Midbrain (tissue), 1 donor: ENCODE data around the gene PEDS1.
"Not testable (repeated sequence)": the region's sequence is repeated elsewhere in the genome, so short reads cannot be mapped to it uniquely, and the experiment has no call there.

Source experiments
- DNase-seq: peaks from one replicate; lab custom pipeline; 2025; lab: John Stamatoyannopoulos, UW

The PEDS1 gene

DNA sequence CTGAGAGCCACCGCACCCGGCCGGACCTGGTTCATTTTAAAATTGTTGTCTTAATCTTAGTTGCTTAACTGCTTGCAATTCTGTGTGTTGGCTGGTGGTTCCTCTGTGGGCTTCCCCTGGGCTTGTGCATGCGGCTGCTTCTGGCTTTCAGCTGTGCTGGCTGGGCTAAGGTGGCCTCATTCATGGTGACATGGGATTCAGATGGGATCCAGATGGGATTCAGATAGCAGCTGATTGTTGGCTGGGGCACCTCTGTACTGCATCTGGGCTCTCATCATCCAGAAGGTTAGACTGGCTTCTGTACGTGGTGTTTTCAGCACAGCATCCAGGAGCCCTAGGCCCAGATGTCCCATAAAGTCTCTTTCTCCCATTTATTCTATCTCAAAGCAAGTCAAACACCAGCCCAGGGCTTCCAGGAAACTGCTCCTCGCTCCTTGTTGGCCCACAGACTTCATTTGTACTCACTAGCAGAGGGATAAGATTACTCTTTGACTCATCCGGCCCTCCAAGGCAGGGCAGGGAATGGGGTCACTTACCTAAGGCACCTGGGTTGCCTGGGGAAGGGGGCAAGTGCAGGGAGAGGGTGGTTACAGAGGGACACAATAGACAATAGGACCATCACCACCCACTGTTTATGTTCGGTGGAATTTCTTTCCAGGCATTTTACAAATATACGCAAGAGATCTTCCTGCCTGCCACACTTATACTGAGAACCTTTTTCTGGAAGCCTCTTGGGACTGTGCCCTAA, 10.2 kb upstream of the PEDS1 start:
- DNase-seq: no peak

DNA sequence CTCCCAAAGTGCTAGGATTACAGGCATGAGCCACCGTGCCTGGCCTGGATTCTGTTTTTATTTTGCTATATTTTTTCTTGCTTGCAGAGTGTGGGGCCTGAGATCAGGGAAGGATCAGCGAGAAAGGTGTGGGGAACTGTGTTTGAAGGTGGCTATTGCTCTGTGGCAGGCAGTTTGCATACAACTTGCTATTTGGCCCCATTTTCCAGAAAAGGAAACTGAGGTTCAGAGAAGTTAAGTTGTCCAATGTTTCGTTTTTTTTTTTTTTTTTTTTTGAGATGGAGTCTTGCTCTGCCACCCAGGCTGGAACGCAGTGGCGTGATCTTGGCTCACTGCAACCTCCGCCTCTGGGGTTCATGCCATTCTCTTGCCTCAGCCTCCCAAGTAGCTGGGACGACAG, 8.0 kb upstream of the PEDS1 start:
- not testable (repeated sequence) for DNase-seq

DNA sequence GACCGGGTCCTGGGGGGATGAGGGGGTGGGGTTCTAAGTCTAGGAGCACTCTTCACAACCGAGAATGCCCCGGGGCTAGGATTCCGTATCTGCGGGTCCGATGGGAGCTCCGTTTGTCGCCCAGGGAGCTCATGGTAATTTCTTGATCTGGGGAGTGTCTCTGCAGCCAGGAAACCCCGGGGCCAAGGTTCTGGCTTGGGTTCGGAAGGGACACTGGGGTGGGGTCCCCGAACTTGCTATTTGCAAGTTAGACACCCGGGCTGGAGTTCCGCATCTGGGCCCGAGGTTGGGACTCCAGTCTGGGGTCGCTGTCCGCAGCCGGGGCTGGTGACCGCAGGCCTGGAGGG, 397 bp downstream of the PEDS1 start:
- no peak for DNase-seq

DNA sequence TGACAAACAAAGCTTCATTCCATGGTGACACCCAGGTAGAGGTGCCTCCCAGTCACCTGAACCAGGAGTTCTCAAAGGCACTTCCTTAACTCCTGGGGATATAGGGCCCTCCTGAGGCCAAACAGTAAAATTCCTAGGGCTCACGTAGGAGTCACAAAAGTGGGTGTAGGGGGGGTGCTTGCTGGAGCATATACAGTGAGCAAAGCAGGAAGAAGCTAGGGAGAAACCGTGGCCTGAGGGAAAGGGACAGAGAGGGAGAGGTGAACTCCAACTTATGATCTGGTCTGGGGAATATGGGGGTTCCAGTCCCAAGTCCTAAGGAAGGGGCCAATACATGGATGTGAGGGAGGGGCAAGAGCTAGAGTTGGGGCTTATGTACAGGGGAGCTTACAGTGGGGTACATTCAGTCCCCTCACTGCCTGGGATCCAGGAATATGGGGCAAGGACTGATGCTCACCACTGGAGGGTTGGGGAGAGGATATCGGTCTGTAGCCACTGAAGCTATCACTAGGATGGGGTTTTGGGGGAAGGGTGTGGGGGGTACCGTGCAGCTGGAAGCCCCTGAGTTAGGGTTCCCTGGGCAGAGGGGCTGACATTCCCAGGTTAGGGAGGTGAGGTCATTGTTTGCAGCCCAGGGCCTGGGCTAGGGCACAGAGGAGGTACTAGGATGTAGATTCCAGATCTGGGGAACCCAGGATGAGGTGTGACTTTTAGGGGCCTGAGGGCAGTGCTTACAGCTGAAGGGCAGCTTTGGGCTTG, 950 bp downstream of the PEDS1 start:
- DNase-seq: no peak

DNA sequence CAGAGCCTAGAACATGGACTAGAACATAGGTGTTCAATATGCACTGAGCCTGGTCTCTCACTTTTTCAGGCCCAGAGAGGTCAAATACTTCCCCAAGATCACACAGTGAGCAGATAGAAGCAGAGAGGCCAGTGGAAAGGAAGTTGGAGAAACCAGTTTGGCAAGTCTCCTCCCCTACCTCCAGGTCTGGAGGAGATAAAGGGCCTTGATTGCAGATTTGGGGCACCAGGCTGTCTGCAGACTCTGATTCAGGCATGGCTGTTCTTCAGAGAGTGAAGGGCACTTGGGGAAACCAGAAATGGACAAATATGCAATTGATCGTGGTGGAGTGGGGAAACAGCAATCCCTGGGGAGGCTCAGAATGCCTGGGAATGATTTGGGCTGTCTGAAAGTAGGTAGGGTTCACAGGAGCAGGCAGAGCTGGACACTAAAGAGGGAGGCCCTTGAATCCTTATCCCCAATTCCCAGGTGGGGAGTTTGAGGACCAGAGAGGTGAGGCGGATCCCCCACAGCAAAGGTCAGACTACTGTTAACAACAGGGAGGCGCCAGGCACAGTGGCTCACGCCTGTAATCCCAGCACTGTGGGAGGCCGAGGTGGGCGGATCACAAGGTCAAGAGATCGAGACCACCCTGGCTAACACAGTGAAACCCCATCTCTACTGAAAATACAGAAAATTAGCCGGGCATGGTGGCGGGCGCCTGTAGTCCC, 2.3 kb downstream of the PEDS1 start:
- DNase-seq: no peak

DNA sequence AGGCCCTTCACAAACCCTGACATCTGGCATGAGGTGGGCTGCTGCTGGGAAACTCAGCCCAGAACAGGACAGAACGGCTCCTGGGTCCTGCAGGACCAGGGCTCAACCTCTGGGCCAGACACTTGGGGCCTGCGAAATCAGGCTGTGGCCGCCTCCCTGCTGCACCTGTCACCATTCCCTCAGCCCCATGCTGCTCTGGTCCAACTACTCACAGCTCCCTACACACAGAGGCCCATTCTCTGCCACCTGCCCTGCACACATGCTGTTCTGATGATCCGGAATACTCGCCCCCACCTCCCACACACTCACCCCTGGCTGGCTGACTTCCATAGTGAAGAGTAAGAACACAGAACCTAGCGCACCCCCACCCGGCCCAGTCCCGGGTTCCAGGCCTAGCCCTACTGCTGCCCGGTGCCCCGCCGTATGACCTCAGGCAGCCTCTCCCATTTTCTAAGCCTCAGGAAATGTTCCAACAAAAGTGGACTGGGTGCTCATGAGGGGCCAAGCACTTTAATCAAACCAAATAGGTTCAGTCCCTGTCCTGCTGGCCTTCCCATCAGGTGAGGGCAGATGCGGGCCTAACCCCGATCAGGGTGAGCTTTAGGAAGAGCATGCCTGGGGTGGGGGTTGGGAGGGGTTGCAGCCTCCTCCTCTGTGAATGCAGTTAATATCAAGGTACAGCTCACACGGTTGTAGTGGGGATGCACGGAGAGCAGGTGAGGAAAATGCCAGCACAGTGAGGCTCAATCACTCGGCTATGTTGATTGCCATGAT, 3.9 kb downstream of the PEDS1 start:
- DNase-seq: no peak

DNA sequence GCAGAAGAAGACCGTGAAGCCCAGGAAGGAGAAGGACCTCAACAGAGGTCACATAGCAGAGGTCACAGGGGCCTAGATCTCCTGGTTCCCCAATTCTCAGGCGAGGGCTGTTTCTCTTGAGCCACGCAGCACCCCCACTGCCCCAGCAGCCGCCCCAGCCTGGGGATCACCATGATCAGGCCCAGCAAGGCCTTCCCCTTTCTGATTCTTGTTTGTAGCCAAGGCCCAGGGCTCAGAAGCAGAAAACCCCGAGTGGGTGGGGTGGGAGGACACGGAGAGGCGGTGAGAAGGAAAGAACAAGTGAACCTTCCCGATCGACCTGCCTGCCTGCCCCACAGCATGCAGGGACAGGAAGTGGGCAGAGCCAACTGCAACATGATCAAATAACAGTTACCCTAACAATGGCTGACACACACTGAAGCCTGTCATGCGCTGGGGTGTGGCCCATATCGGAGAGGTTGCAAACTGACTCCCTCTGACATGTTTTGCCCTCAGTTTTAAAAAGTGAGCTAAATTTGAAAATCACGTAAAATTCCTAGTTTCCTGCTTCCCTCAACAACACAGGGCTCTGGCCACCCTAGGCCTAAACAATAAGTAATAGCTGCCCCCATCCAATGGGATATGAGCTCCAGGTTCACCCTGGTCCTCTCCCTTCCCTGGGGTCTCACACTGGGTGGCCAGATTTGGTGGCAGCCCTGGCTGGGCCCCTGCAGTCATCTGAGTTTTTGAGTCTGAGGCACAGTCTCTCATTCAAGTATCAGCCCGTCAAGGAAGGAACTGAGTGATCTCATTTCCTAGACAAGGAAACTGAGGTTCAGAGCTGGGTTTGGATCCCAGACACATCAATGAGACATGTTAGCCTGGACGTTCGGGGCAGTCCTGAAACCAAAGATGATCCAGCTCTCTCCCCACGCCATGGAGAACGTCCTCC, 6.5 kb downstream of the PEDS1 start:
- DNase-seq: no peak

DNA sequence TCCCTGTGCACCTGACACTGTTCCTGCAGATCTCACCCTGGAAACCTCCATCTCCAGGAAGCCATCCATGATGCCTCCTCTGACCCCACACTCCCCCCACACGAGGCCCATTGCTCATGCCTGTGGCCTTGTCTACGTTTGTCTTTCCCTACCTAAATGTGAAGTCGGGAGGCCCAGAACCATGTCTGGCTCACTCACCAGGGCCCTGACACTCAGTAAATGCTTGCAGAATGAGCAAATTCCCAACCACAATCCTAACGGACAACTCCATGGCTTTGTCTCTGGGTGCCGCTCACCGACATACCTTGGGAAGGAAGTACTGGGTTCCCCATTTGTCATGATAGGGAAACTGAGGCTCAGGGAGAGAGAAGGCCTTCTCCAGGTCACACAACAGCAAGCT, 7.3 kb downstream of the PEDS1 start:
- DNase-seq: no peak

DNA sequence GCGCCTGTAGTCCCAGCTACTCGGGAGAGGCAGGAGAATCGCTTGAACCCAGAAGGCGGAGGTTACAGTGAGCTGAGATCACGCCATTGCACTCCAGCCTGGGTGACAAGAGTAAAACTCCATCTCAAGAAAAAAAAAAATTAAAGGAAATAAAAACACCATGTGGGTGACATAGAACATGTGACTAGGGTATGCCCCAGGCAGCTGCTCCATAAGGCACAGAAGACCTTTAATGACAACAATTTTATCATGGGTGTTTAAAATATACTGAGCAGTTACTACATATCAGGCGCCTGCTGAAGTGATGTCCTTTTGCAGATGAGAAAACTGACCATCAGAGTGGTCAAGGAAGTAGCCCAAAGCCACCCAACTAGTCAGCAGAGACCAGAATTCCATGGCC, 8.0 kb downstream of the PEDS1 start:
- DNase-seq: no peak

DNA sequence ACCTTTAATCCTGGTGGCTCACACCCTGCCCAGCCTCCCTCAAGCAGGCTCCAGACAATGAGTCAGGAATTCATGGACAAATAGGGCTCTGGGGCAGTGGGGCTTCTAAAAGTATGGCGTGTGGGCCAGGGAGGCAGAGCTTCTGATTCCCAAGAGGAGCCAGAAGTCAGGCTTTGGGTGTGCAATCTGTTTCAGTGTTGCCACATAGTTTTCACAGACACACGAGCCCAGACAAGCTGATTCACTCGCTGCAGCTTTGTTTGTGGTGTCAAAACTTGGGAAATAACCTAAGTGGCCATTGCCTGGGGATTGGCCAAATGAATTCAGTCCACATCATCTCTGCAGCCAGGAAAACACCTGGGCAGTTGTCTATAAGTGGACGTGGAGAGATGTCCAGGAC, 9.2 kb downstream of the PEDS1 start:
- DNase-seq: no peak

DNA sequence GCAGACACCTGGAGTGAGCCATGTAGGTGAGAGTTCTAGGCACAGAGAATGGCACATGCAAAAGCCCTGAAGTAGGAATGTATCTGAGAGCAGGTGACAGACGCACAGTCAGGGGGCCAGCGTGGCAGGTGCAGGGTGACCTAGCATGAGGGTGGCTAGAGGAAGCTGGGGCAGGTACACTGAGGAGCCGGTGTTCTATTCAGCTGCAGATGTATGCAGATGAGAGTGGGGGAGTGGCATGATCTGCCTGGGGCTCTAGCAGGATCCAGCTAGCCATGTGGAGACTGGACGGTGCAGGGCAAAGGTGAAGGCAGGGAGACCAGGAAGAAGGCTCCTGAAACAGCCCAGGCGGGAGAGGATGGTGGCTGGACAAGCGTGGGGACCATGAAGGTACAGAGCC, 10.7 kb downstream of the PEDS1 start:
- DNase-seq: no peak

DNA sequence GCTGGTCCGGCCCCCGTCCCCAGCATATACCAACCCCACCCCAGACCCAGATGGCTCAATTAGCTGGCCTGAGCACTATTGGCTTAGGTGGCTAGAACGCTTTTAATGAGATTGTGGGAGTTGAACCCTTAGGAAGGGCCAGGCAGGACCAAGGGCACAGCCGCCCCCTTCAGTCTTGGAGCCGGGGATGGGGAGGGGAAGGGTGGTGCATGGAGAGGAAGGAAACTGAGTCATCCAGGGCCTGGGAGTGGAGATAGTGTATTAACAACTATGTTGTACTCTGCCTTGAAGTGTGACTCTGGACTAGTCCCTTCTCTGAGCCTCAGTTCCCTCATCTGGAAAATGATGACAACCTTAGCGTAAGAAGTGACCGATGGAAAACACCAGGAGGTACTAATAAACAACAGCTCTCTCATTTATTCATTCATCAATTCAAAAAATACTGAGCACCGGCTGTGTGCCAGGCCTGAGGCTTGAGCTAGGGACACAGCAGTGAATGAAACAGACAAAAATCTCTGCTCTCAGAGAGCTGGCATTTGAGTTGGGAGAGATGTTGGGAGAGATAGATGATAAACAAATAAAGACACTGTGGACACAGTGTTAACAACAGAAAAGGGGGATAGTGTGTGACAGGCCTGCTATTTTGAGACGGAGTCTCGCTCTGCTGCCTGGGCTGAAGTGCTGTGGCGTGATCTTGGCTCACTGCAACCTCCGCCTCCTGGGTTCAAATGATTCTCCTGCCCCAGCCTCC, 11.5 kb downstream of the PEDS1 start:
- DNase-seq: no peak

DNA sequence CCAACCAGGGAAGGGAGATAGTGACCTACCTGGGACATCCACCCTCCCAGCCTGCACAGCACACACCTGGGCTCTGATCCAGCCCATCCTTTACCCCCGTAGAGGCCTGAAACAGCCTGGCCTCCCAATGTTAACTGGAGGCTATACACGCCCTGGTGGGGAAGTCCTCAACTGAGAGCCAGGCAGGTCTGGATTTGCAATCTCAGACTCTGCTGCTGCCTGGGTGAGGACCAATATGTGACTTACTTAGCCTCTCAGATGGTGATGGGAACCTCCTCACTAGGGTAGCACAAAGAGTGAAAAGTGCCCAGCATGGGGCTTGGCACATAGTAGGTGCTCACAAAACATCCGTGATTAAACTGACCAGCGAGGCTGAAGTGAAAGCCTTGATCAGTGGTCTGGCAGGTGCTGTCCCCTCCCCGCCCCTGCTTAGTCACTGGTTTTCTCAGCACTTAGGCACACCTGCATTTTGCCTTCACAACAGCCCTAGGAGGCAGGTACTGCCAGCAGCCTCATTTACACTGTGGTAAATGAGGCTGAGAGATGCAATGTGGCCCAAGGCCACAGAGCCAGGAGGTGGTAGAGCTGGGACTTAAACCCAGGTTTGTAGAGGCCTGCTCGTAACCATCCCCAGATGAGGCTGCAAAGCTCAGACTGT, 12.4 kb downstream of the PEDS1 start:
- no peak for DNase-seq

DNA sequence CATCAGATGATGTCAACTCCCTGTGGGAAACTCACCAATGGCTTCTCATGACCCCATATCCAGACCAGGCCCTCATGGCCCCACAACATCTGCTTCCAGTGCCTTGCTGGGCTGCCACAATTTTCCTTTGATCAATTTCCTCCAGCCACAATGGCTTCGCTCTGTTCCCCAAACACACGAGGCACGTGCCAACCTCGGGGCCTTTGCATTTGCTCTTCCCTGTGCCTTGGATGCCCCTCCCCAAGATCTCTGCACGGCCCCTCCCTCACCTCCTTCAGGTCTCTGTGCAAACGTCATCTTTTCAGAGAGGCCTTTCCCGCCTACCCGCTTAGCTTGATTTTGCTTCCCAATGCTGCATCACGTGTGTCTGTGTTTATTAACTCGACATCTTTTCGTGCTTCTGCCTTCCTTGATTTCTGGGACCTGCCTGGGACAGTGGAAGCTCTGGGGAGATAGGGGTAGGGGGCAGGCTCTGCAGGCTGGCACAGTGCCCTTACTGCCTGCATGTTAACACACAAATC, 13.1 kb downstream of the PEDS1 start:
- no peak for DNase-seq

DNA sequence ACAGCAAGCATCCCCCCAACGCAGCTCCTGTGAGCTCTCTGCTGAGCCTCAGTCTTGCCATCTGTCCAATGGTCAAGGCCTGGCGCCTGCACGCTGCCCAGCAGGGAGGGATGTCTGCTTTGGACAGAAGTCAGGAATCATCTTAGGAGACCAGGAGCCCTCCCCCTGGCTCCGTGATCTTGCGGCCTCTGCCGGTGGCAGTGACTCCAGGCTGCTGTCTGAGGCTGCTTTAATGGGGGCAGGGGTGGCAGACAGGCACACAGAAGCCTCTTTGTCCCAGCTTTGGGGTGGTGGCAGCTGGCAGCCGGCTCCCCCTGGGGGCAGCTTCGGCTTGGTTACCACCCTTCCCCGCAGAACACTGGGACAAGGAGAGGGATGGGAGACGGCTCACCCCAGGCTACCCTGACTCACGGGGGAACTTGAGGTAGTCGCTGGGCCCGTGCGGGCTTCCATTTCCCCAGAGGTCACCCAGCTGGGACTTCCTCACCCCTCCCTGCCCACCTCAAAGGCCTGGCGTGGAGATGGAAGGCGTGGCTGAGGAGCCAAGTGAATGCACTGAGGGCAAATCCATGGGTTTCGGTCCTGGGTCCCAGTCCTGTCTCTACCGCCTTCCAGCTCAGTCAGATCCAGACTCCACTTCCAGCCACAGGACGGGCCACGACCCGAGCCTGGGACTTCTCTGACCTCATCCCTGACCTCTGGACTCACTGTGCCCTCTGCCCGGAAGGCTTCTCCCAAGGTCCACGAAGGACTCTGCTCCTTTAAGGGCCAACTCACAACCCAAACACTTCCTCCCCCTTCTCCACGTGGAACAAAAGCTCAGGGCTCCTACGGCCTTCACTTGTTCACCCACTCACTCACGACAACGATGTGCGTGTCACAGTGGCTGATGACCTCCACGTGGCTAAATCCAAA, 14.8 kb downstream of the PEDS1 start:
- peak; percentile 83 for DNase-seq

DNA sequence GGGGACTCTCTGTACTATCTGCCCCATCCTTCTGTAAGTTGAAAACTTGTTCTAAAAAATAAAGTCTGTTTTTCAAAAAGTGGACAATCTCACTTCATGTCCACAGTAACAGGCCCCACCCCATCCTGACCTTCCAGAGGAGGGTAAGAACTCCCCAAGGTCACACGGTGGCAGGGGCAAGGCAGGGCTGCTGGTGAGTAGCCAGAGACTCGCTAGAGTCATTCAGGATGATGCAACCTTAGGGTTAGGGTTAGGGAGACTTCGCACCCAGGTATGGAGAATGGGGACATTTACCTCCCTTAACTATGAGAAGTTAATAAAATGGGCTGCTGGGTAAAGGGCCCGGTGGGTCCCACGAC, 15.4 kb downstream of the PEDS1 start:
- no peak for DNase-seq

DNA sequence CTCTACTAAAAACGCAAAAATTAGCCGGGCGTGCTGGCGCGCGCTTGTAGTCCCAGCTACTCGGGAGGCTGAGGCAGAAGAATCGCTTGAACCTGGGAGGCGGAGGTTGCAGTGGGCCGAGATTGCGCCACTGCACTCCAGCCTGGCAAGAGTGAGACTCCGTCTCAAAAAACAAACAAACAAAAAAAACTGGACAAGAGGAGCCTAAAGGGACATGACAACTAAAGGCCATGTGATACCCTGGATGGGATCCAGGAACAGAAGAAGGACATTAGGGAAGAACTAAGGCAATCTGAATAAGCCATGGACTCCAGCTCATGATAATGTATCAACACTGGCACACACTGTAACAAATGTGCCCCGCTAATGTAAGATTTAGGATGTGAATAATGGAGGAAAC, 15.8 kb downstream of the PEDS1 start:
- peak; percentile 42 for DNase-seq

DNA sequence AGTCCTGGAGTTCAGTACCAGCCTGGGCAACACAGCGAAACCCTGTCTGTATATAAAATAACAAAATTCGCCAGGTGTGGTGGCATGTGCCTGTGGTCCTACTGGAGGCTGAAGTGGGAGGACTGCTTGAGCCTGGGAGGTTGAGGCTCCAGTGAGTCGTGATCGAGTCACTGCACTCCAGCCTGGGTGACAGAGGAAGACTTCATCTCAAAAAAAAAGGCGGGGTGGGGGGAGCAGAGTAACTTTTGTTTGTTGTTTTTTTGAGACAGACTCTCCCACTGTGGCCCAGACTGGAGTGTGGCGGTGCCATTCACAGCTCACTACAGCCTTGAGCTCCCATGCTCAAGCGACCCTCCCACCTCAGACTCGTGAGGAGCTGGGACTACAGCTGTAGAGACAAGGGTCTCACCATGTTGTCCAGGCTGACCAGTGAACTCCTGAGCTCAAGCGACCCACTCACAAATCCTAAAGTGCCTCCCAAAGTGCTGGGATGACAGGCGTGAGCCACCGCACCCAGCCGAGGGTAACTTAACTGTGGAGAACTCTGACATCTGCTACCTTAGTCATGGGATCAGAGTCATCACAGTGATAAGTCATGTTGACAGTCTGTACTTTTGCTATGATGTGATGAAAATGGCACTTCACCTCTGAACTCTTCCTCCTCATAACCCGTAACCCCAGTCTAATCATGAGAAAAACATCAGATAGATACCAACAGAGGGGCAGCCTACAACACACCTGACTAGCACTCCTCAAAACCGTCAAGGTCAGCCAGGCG, 16.5 kb downstream of the PEDS1 start:
- no peak for DNase-seq
